DLD1 (cell line): ENCODE results near the gene ZNF581.

Source experiments
- in situ Hi-C: cut with HindIII; loops from 2 replicates; pipeline ENCODE4 v1.10.0; 2017; ENCODE audit warnings: low sequenced_read_pairs

Gene ZNF581

DNA sequence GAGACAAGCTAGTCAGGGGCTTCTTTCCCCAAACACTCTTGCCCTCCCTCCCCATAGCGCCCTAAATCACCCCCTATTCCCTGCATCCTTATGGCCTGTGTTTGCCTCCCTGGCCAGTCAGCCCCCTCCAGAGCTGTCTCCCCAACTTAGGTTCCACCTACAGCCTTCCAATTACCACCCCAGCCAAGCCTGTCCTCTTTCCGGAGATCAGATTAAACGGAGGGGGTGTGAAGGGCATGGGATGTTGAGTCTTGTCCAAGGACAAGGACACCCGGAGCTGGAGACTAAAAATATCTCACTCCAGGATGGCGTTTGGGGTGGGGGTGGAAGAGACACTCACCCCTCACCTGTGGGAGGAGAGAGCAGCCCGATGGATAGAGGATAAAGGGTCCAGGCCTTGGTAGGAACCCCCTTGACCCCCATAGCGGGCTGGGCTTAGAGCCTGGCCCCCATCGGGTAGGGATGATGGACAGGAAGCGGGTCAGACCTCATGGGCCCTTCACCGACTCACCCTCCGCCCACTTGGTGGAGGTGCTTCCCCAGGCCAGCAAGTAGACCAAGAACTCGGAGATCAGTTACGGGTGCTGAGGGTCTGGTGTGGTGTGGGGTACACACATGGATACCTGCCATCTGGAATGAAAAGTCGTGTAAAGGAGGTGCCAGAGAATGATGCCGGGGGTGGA lies 32.0 kb upstream of the ZNF581 start:
- in situ Hi-C loops, result no loop called here

DNA sequence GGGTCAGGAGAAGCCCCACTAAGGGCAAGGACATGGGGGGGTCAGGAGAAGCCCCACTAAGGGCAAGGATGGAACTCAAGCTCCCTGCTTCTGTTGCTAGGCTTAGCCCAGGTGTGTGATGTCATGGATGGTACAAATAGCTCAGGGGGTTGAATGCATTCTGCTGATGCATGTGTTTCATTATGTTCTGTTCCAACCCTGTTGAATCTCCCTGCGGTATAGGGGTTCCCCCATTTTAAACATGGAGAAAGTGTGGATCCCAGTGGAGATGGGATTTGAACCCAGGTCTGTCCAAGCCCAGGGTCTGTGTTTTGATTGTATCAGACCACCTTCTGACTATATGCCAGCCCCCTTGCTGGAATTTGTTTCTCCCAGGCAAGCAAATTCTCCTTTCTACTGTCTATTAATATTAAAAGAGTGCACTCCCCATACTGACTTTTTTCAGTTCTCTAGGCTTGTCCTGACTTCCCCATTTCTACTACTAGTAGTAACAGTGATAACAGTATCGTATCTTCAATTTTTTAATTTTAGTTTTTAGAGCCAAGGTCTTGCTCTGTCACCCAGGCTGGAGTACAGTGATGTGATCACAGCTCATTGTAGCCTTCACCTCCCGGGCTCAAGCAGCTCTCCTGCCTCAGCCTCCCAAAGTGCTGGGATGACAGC lies 31.3 kb upstream of the ZNF581 start:
- in situ Hi-C loops, result no loop called here

DNA sequence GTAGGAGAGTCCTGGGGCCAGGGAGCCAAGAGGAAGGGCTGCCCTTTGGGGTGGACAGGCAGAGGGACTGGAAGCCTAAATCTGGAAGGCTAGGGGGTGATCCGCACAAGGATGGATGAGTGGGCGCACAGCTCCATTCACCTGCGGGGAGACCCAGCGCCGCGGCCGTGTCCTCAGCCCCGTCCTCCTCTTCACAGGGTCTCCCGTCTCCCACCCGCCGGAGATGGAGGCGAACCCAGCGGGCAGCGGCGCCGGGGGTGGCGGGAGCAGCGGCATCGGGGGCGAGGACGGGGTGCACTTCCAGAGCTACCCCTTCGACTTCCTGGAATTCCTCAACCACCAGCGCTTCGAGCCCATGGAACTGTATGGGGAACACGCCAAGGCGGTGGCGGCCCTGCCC lies 30.1 kb upstream of the ZNF581 start:
- in situ Hi-C loops, result no loop called here

DNA sequence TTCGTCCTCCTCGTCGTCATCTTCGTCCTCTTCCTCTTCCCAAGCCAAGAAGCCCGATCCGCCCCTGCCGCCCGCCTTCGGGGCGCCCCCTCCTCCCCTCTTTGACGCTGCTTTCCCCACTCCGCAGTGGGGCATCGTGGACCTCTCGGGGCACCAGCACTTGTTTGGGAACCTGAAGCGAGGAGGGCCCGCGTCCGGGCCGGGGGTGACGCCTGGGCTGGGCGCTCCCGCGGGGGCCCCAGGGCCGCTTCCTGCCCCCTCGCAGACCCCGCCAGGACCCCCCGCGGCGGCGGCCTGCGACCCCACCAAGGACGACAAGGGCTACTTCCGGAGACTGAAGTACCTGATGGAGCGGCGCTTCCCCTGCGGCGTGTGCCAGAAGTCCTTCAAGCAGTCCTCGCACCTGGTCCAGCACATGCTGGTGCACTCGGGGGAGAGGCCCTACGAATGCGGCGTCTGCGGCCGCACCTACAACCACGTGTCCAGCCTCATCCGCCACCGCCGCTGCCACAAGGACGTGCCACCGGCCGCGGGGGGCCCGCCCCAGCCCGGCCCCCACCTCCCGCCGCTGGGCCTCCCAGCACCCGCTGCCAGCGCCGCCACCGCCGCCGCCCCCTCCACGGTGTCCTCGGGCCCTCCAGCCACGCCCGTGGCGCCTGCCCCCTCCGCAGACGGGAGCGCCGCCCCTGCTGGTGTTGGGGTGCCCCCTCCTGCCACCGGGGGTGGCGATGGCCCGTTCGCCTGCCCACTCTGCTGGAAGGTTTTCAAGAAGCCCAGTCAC lies 29.3 kb upstream of the ZNF581 start:
- in situ Hi-C loops, result no loop called here

DNA sequence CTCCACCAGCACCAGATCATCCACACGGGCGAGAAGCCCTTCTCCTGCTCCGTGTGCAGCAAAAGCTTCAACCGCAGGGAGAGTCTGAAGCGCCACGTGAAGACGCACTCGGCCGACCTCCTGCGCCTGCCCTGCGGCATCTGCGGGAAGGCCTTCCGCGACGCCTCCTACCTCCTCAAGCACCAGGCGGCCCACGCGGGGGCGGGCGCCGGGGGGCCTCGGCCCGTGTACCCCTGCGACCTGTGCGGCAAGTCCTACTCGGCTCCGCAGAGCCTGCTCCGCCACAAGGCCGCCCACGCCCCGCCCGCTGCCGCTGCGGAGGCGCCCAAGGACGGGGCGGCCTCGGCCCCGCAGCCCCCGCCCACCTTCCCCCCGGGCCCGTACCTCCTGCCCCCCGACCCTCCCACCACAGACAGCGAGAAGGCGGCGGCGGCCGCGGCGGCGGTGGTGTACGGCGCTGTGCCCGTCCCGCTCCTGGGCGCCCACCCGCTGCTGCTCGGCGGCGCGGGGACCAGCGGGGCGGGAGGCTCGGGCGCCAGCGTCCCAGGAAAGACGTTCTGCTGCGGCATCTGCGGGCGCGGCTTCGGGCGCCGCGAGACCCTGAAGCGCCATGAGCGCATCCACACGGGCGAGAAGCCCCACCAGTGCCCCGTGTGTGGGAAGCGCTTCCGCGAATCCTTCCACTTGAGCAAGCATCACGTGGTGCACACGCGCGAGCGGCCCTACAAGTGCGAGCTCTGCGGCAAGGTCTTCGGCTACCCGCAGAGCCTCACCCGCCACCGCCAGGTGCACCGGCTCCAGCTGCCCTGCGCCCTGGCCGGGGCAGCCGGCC lies 28.5 kb upstream of the ZNF581 start:
- in situ Hi-C loops, result no loop called here

DNA sequence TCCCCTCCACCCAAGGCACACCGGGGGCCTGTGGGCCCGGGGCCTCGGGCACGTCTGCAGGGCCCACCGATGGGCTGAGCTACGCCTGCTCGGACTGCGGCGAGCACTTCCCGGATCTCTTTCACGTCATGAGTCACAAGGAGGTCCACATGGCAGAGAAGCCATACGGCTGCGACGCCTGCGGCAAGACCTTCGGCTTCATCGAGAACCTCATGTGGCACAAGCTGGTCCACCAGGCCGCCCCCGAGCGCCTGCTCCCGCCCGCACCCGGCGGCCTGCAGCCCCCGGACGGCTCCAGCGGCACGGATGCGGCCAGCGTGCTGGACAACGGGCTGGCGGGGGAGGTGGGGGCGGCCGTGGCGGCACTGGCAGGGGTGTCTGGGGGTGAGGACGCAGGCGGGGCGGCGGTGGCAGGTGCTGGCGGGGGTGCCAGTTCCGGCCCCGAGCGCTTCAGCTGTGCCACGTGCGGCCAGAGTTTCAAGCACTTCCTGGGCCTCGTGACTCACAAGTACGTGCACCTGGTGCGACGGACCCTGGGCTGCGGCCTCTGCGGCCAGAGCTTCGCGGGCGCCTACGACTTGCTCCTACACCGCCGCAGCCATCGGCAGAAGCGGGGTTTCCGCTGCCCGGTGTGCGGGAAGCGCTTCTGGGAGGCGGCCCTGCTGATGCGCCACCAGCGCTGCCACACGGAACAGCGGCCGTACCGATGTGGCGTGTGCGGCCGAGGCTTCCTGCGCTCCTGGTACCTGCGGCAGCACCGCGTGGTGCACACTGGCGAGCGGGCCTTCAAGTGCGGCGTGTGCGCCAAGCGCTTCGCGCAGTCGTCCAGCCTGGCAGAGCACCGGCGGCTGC lies 27.7 kb upstream of the ZNF581 start:
- in situ Hi-C loops, result no loop called here

DNA sequence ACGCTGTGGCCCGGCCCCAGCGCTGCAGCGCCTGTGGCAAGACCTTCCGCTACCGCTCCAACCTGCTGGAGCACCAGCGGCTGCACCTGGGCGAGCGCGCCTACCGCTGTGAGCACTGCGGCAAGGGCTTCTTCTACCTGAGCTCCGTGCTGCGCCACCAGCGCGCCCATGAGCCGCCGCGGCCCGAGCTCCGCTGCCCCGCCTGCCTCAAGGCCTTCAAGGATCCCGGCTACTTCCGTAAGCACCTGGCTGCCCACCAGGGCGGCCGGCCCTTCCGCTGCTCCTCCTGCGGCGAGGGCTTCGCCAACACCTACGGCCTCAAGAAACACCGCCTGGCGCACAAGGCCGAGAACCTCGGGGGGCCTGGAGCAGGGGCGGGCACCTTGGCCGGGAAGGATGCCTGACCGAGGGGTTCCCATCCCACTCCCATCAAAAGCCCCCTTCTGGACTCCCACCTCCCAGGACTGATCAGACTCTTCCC lies 27.0 kb upstream of the ZNF581 start:
- in situ Hi-C loops, result no loop called here

DNA sequence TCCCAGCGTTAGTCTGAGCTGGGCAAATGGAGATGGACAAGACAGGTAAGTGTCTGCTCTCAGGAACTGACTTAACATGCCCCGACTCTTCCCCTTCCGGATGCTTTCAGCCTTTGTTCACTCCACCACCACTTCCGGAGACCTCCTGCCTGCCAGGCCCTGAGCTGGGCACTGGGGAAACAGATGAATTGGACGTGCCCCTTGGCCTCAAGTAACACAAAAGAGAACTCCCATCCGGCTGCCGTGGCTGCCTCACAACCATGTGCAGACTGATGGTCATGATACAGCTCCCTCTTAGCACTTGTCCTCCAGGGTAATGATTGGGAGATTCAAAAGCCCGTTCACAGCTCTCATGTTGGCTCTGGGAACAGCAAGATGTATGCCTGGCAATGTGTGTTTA lies 26.0 kb upstream of the ZNF581 start:
- in situ Hi-C loops, result no loop called here

DNA sequence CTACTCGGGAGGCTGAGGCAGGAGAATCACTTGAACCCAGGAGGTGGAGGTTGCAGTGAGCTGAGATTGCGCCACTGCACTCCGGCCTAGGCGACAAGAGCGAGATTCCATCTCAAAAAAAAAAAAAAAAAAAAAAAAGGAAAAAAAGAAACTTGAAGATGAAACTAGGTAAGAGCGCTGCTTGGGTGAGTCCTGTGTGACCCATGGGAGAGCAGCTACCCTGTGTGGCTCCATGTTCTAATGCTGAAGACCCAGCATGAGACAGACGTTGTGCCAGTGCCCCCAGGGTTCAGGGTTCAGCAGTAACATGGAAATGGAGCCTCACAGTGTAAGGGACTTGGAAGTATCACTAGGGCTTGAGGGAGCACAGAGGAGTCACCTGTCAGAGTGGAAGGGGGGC lies 25.0 kb upstream of the ZNF581 start:
- in situ Hi-C loops, result no loop called here

DNA sequence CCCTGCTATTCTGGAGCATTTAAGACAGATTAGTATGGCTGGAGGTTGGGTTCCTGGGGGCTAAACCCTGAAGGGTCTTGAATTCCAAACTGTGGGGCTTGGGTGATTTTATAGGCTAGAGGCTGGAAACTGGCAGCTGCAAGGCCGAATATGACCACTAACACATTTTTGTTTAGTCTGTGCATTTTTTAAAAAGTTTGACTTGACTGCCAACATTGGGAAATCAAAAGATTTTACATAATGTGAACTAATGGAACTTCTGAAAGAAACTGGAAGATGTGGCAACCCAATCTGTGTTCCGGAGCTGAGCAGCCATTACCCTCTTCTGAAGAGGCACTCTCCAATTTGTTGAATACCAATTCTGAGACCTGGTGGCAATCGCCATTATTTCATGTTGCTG lies 24.2 kb upstream of the ZNF581 start:
- in situ Hi-C loops, result no loop called here

DNA sequence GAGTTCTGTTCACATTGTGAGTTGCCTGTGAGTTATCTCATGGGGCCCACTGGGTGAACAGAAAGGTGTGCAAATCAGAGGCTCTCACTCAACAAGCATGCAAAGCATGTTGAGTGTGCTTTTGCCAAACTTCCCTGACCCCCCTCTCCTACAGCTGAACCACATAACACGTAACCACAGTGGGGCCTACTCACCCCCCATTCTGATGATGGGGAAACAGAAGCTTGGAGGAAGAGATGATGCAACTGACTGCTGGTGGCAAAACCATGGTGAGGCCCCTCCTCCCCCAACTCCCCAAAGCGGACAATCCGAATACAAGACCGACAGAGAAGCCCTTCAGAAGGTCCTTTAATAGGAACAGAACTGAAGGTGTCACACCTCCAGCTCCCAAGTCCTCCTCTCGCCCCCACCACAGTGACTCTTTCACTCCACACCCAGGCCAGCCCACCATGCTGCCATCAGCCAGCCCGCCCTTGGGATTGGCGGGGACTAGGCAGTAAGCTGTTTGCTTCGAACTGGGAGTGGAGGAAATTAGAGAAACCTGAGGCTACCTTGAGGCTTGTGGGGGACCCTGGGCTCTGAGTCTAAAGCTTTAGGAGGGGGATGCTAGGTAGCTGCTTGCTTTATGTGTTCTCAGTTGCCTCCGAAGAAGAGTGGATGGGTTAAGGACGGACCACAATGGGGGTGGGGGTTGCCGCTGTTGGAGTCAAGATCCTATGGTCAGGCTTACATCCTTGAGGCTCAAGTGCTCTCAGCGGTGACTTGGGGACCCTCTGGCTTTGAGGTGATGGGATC lies 22.8 kb upstream of the ZNF581 start:
- in situ Hi-C loops, result loop anchor here (5.0 to 10.0 kb wide), 2 partner anchors 93 to 446 kb away; no protein-coding TSS in a partner anchor

DNA sequence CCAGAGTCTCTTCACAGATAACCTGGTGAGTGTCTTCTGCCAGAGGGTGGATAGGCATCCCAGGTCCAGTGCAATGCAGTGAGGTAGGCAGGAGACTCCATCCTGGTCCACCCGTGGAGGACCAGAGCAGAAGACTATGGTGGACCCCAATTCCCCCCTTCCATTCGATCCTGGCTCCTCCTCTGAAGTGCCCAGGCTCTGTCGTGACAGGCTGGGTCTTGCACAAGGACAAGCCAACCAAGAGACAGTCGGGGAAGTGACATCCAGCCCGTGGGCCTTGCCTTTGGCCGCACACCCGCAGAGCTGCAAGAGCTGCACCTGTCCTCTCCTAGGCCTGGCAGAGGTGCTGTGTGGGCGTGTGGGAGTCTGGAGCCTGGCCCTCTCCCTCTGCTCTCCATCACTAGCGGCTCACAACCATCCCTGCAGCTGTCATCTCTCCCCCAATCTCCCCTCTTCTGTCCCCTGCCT lies 22.2 kb upstream of the ZNF581 start:
- in situ Hi-C loops, result loop anchor here (5.0 to 10.0 kb wide), 2 partner anchors 94 to 446 kb away; no protein-coding TSS in a partner anchor

DNA sequence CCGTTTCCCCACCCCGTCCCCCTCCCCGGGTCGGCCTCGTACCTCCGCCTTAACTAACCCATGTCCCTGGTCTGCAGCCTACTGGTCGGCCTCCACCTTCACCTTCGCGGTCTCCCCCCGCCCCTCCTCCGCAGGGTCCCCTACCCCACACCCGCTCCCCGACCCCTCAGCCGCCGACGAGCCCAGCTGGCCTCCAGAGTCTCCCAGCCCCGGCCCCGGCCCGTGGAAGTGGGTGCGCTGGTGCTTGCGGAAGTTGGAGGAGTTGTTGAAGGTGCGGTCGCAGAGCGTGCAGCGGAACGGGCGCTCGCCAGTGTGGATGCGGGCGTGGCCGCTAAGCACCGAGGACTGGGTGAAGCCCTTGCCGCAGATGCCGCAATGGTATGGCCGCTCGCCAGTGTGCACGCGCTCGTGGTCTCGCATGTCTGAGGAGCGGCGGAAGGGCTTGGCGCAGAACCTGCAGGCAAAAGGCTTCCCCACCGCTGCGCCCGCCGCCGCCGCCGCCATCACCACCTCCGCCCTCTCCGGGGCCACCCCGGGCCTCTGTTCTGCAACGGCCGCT lies 21.7 kb upstream of the ZNF581 start:
- in situ Hi-C loops, result loop anchor here (5.0 to 10.0 kb wide), 2 partner anchors 94 to 447 kb away; no protein-coding TSS in a partner anchor

DNA sequence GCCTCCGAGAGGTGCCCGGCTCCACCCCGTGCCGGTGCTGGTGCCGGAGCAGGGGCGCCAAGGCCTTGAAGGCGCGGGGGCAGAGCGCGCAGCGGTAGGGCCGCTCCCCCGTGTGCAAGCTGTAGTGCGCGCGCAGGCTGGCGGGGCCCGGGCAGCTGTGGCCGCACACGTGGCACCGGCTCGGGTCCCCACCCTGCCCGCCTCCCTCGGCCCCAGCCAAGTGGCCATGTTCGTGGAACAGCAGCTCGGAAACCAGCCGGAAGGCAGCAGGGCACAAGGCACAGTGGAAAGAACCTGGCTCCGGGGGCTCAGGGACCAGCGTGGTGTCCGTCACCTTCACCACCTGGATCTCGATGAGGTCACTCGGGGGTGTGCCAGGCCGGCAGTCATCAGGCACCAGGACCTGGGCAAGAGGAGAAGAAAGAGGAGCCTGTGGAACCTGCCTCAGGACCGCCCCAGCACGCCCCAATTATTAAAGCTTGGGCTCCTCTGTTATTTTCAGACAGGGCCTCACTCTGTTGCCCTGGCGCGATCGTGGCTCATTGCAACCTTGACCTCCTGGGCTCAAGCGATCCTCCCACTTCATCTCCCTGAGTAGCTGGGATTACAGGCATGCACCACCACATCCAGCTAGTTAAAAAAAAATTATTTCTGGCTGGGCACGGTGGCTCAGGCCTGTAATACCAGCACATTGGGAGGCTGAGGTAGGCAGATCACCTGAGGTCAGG lies 21.0 kb upstream of the ZNF581 start:
- in situ Hi-C loops, result loop anchor here (5.0 to 10.0 kb wide), 2 partner anchors 95 to 448 kb away; no protein-coding TSS in a partner anchor

DNA sequence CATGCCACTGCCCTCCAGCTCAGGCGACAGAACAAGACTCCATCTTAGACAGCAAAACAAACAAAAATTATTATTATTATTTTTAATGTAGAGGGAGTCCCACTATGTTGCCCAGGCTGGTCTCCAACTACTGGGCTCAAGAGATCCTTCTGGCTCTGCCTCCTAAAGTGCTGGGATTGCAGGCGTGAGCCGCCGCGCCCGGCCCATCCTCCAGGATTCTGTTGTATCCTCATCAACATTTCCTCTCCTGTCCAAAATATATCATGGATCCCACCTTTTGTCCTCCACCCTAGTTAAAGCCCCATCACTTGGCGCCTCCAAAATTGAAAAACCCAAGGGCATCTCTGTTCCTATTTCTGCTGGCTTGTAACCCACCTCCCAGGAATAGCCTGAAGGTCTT lies 20.3 kb upstream of the ZNF581 start:
- in situ Hi-C loops, result loop anchor here (5.0 to 10.0 kb wide), 2 partner anchors 96 to 448 kb away; no protein-coding TSS in a partner anchor

DNA sequence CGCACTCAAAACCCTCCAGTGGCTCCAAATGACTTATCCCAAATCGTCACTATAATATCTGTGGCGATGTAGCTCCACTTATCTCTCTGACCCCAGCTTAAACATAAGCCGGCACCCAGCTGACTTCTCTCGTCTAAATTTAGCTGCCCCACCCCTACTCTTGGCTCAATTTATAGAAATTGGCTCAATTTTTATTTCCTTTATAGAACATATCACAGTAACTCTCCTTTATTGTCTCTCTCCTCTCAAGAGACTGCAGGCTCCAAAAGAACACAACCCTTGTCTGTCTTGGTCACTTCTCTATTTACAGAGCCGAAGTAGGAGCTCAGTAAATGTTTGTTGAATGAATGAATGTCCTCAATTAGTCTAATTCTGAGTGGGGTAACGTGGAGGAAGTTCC lies 19.9 kb upstream of the ZNF581 start:
- in situ Hi-C loops, result loop anchor here (5.0 to 10.0 kb wide), 2 partner anchors 96 to 449 kb away; no protein-coding TSS in a partner anchor
